ENCODE data around the gene LCN10. TPM values are rescaled to one million over a fixed set of nuclear protein-coding genes. Genes with fewer than 3 reads are reported as not detected.

Gene LCN10
- total and polyA plus RNA-seq, 2 of the 13 experiments (the other 11 are each of a cell fraction or from before 2014, with no cell fraction given), result 0.53 to 0.61 TPM

DNA sequence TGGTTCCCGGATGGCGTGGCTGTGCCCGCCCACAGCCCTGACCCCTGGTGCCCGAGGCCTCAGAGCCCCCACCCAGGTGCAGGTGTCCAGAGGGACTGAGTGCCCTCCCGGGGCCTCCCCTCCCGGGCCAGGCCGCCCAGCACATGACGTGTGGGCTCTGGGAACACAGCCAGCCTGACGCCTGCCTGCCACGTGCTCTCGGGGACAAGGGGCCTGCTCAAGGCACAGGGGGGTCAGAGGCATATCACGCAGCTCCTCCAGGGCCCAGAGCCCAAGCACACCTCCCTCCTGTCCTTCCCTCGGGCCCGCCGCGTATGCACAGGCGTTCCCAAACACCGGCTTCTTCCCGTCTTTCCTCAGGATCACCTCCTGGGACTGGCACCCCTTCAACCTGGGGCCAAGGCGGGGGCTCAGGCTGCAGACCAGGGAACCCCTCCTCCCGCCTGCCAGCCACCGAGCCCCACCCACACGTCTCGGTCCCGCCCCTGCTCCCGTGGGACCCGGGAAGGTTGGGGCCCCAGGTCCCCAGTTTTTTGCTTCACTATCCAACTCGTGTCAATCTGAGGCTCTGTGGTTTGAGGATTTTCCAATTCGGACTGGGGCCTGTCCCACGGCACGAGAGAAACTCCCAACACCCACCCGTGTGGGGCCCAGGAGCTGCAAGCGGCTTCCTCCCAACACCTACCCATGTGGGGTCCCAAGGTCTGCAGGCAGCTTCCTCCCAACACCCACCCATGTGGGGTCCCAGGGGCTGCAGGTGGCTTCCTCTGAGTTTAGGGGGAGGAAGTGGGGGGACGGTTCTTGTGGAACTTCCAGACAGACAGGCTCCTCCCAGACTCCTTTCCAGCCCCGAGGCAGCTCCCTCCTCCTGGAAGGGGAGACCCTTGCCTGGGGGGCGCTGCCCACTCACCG lies 1.5 kb downstream of the LCN10 start (continued):
- TF ChIP-seq ZNF256 (CRISPR knock-in tag; conservative IDR thresholded peaks at IDR 0.05), result no peak
- no peak for TF ChIP-seq SYNCRIP (IDR thresholded peaks at IDR 0.05; ENCODE audit: insufficient read depth, low read depth, low read length)
- TF ChIP-seq PHF5A (CRISPR knock-in tag; IDR thresholded peaks at IDR 0.05; ENCODE audit: low read depth, unreplicated experiment), result no peak
- no peak for TF ChIP-seq ZNF547 (CRISPR knock-in tag; IDR thresholded peaks at IDR 0.05)
- no peak for TF ChIP-seq SMYD3 (CRISPR knock-in tag; IDR thresholded peaks at IDR 0.05)
- TF ChIP-seq NKX3-1 (CRISPR knock-in tag; IDR thresholded peaks at IDR 0.05), result 0 out of 2 replicates have a peak, but pooled peaks have one; percentile 43
- no peak for TF ChIP-seq WIZ (CRISPR knock-in tag; IDR thresholded peaks at IDR 0.05)
- no peak for TF ChIP-seq TCF12 (IDR thresholded peaks at IDR 0.05)
- TF ChIP-seq TCF12 (CRISPR knock-in tag; IDR thresholded peaks at IDR 0.05), result no peak
- no peak for TF ChIP-seq RBFOX2 (IDR thresholded peaks at IDR 0.05; ENCODE audit: low read depth, low read length)
- TF ChIP-seq KLF12 (CRISPR knock-in tag; IDR thresholded peaks at IDR 0.05; ENCODE audit: borderline replicate concordance), result no peak
- TF ChIP-seq FOSL1 (CRISPR knock-in tag; IDR thresholded peaks at IDR 0.05; ENCODE audit: borderline replicate concordance), result no peak
- TF ChIP-seq ZNF292 (CRISPR knock-in tag; IDR thresholded peaks at IDR 0.05; ENCODE audit: borderline replicate concordance, low read depth), result no peak
- TF ChIP-seq, protein P1, sequence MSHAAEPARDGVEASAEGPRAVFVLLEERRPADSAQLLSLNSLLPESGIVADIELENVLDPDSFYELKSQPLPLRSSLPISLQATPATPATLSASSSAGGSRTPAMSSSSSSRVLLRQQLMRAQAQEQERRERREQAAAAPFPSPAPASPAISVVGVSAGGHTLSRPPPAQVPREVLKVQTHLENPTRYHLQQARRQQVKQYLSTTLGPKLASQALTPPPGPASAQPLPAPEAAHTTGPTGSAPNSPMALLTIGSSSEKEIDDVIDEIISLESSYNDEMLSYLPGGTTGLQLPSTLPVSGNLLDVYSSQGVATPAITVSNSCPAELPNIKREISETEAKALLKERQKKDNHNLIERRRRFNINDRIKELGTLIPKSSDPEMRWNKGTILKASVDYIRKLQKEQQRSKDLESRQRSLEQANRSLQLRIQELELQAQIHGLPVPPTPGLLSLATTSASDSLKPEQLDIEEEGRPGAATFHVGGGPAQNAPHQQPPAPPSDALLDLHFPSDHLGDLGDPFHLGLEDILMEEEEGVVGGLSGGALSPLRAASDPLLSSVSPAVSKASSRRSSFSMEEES (CRISPR knock-in tag; IDR thresholded peaks at IDR 0.05), result peak; percentile 86
- TF ChIP-seq, protein P2, sequence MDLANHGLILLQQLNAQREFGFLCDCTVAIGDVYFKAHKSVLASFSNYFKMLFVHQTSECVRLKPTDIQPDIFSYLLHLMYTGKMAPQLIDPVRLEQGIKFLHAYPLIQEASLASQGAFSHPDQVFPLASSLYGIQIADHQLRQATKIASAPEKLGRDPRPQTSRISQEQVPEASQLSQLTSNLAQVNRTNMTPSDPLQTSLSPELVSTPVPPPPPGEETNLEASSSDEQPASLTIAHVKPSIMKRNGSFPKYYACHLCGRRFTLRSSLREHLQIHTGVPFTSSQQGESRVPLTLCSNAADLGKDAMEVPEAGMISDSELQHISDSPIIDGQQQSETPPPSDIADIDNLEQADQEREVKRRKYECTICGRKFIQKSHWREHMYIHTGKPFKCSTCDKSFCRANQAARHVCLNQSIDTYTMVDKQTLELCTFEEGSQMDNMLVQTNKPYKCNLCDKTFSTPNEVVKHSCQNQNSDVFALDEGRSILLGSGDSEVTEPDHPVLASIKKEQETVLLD (CRISPR knock-in tag; IDR thresholded peaks at IDR 0.05; ENCODE audit: low read depth), result no peak
- peak; percentile 83; the same call in 1 of the 2 replicates for TF ChIP-seq ZFP36L1 (CRISPR knock-in tag; IDR thresholded peaks at IDR 0.05)
- TF ChIP-seq ZNF124 (CRISPR knock-in tag; IDR thresholded peaks at IDR 0.05), result no peak
- TF ChIP-seq STAT5B (CRISPR knock-in tag; IDR thresholded peaks at IDR 0.05), result no peak
- peak; percentile 23; the same call in 1 of the 2 replicates for TF ChIP-seq ZSCAN12 (CRISPR knock-in tag; IDR thresholded peaks at IDR 0.05)
- TF ChIP-seq, protein P3, sequence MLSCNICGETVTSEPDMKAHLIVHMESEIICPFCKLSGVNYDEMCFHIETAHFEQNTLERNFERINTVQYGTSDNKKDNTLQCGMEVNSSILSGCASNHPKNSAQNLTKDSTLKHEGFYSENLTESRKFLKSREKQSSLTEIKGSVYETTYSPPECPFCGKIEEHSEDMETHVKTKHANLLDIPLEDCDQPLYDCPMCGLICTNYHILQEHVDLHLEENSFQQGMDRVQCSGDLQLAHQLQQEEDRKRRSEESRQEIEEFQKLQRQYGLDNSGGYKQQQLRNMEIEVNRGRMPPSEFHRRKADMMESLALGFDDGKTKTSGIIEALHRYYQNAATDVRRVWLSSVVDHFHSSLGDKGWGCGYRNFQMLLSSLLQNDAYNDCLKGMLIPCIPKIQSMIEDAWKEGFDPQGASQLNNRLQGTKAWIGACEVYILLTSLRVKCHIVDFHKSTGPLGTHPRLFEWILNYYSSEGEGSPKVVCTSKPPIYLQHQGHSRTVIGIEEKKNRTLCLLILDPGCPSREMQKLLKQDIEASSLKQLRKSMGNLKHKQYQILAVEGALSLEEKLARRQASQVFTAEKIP (CRISPR knock-in tag; IDR thresholded peaks at IDR 0.05; ENCODE audit: borderline replicate concordance), result no peak
